Suprapubic skin (tissue), 4 donors: ENCODE results near the gene PGAP6. TPM values are rescaled to one million over a fixed set of nuclear protein-coding genes. Genes with fewer than 3 reads are reported as not detected.

Experiments
- DNase-seq, 2 donors: peaks; one replicate each; pipeline ENCODE4 v3.0.0-alpha.2; 2019; ENCODE audit warnings: low spot score in 2 of 2
- H3K27ac ChIP-seq: fragments of 200-600 bp; sonication (generic); one replicate; pipeline ENCODE4 v1.5.1; 2019
- H3K27me3 ChIP-seq: fragments of 200-600 bp; sonication (generic); one replicate; pipeline ENCODE4 v1.5.1; 2019
- H3K36me3 ChIP-seq: fragments of 200-600 bp; sonication (generic); one replicate; pipeline ENCODE4 v1.5.1; 2019
- H3K4me1 ChIP-seq: fragments of 200-600 bp; sonication (generic); one replicate; pipeline ENCODE4 v1.5.1; 2019
- H3K4me3 ChIP-seq: fragments of 200-600 bp; sonication (generic); one replicate; pipeline ENCODE4 v1.5.1; 2019; ENCODE audit warnings: mild to moderate bottlenecking
- H3K9me3 ChIP-seq: fragments of 200-600 bp; sonication (generic); one replicate; pipeline ENCODE4 v1.5.1; 2019
- CTCF ChIP-seq, 2 donors: fragments of 200-600 bp in 1 of 2; fragments of 450-650 bp in 1 of 2; sonication (generic) in 1 of 2; IDR thresholded peaks; one replicate each; pipeline ENCODE4 v1.5.1; 2016 to 2019; ENCODE audit warnings: antibody characterized with exemption in 2 of 2, mild to moderate bottlenecking in 1 of 2, moderate library complexity in 1 of 2
- EP300 ChIP-seq: sonication (generic); formaldehyde crosslinking; IDR thresholded peaks from one replicate; pipeline ENCODE4 v1.6.1; 2017; ENCODE audit warnings: antibody characterized with exemption
- POLR2A ChIP-seq, 2 donors: fragments of 450-650 bp; IDR thresholded peaks; one replicate each; pipeline ENCODE4 v1.6.1; 2017; ENCODE audit warnings: antibody characterized with exemption in 2 of 2, mild to moderate bottlenecking in 2 of 2, moderate library complexity in 2 of 2
- POLR2AphosphoS5 ChIP-seq, 3 donors: sonication (generic); formaldehyde crosslinking; IDR thresholded peaks; one replicate each; pipeline ENCODE4 v1.6.1; 2017; ENCODE audit warnings: antibody characterized with exemption in 3 of 3
- WGBS: methylation state at CpG from one replicate; pipeline ENCODE4 v1.1.5; 2018; 5-methylcytosine and 5-hydroxymethylcytosine counted together
- total RNA-seq, 4 donors: library from RNA; depleted of rRNA; stranded (reverse); fragments of >200 nt; gene quantifications; one replicate each; pipeline ENCODE4 v1.1.0, GENCODE V29; 2016

The PGAP6 gene
- total RNA-seq: 10 to 100 TPM; 12.6 to 19.3 (median 15.5) TPM

- Histone ChIP-seq H3K4me3 (peak within 1 kb of the TSS; percentile 94), H3K4me1 (peaks cover 48% of the 10 kb centered on the region), H3K36me3 (peaks cover 6% of the 10 kb centered on the region), H3K27ac (peak within 1 kb of the TSS; percentile 87), H3K27me3 (no peaks in the 10 kb centered on the region), H3K9me3 (no peaks in the 10 kb centered on the region)
- TF ChIP-seq EP300 (no peak), POLR2AphosphoS5 (IDR thresholded peaks at IDR 0.05) (no peak), POLR2A (IDR thresholded peaks at IDR 0.05) (no peak), CTCF (IDR thresholded peaks at IDR 0.05) (no peak)
- WGBS: 2% methylated on average over 18 of the region's 123 CpGs
- peak in 1 of 2 donors; percentile 74 for DNase-seq
These were observed at the start of gene PGAP6 for GRCh38 chr16:381789-382717. TSS of gene PGAP6 (minus strand) at chr16:381978. CDS start at chr16:381821, 157 bp downstream.

GRCh38 chr16:430904-431303, 49.1 kb upstream of the PGAP6 start:
- WGBS: 96% methylated on average over 7 of the region's 7 CpGs
- H3K4me1 ChIP-seq: peaks cover 16% of the 10 kb centered on the region
- H3K27ac ChIP-seq: no peak overlapping the region
- no peak for DNase-seq
- H3K36me3 ChIP-seq: no peaks in the 10 kb centered on the region
- H3K27me3 ChIP-seq: no peaks in the 10 kb centered on the region
- TF ChIP-seq POLR2AphosphoS5 (IDR thresholded peaks at IDR 0.05) (no peak), POLR2A (IDR thresholded peaks at IDR 0.05) (no peak), EP300 (no peak), CTCF (IDR thresholded peaks at IDR 0.05) (no peak)
- no peaks in the 10 kb centered on the region for H3K9me3 ChIP-seq
- H3K4me3 ChIP-seq: no peak overlapping the region

- TF ChIP-seq POLR2AphosphoS5 (IDR thresholded peaks at IDR 0.05) (no peak), EP300 (no peak), CTCF (IDR thresholded peaks at IDR 0.05) (no peak), POLR2A (IDR thresholded peaks at IDR 0.05) (no peak)
- no peaks in the 10 kb centered on the region for H3K36me3 ChIP-seq
- no peaks in the 10 kb centered on the region for H3K27me3 ChIP-seq
- no peak for DNase-seq
- 41% methylated on average over 10 of the region's 10 CpGs for WGBS
- peaks cover 39% of the 10 kb centered on the region for H3K4me1 ChIP-seq
- no peak overlapping the region for H3K27ac ChIP-seq
- no peaks in the 10 kb centered on the region for H3K9me3 ChIP-seq
- H3K4me3 ChIP-seq: peak overlapping the region; percentile 80
These were observed 45.5 kb upstream of the PGAP6 start for GRCh38 chr16:427250-427649.

GRCh38 chr16:426906-427249, 45.1 kb upstream of the PGAP6 start:
- Histone ChIP-seq H3K36me3 (no peaks in the 10 kb centered on the region), H3K27me3 (no peaks in the 10 kb centered on the region), H3K27ac (no peak overlapping the region), H3K9me3 (no peaks in the 10 kb centered on the region), H3K4me1 (peaks cover 39% of the 10 kb centered on the region), H3K4me3 (peak overlapping the region; percentile 80)
- WGBS: 15% methylated on average over 13 of the region's 13 CpGs
- DNase-seq: no peak
- no peak for TF ChIP-seq POLR2AphosphoS5 (IDR thresholded peaks at IDR 0.05)
- TF ChIP-seq POLR2A (IDR thresholded peaks at IDR 0.05): no peak
- TF ChIP-seq CTCF (IDR thresholded peaks at IDR 0.05): no peak
- no peak for TF ChIP-seq EP300

GRCh38 chr16:426115-426905, 44.5 kb upstream of the PGAP6 start:
- peaks cover 39% of the 10 kb centered on the region for H3K4me1 ChIP-seq
- no peak overlapping the region for H3K27ac ChIP-seq

More at GRCh38 chr16:426115-426905, 44.5 kb upstream of the PGAP6 start:
- H3K27me3 ChIP-seq: no peaks in the 10 kb centered on the region
- no peak for DNase-seq
- WGBS: 4% methylated on average over 35 of the region's 97 CpGs
- TF ChIP-seq POLR2A (IDR thresholded peaks at IDR 0.05) (no peak), EP300 (no peak), POLR2AphosphoS5 (IDR thresholded peaks at IDR 0.05) (no peak), CTCF (IDR thresholded peaks at IDR 0.05) (no peak)
- H3K9me3 ChIP-seq: no peaks in the 10 kb centered on the region
- H3K4me3 ChIP-seq: peak overlapping the region; percentile 80
- H3K36me3 ChIP-seq: no peaks in the 10 kb centered on the region
